NCI-H146 treated with DMSO at 0.1 percent for 48 hours (cell line): ENCODE results near the gene AOX1.
"Not testable (repeated sequence)": the region's sequence is repeated elsewhere in the genome, so short reads cannot be mapped to it uniquely, and the experiment has no call there.

Experiments
- DNase-seq: peaks from one replicate; lab custom pipeline; 2025; ENCODE audit not compliant: unreplicated experiment; lab: John Stamatoyannopoulos, UW

AOX1 gene

DNA sequence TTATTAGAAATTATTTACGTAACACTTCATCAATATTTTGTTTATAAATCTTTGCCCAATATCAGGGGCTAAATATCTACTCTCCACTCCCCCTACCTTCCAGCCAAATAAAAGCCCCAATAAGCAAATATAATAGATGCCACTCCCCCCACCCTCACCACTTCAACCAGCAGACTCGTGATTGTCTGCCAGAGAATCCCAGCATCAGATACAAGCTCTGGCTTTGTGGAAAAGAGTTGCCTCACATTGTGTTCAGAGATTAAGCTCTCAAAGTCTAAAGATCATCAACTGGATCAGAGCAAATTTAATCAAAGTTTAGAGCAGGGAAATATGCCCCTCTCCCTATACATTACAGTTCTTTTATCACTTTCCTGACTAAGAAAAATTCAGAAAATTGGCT lies 39.5 kb downstream of the AOX1 start:
- no peak for DNase-seq

DNA sequence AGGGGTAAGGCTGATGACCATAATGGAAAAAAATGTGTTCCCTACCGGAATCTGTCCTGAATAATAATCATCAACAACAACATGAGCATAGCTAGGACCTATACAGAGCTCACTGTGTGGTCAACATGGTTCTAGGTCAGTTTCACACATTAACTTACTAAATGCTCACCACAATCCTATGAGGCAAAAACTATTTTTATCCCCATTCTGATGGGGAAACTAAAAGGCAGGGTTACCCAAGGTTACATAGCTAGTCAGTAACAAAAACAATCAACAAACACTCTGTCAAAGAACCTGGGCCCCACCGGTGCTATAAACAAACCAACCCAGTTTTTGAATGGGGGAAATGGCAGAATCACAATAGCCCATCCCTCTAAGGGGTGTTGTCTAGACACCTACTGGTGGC lies 40.1 kb downstream of the AOX1 start:
- no peak for DNase-seq

DNA sequence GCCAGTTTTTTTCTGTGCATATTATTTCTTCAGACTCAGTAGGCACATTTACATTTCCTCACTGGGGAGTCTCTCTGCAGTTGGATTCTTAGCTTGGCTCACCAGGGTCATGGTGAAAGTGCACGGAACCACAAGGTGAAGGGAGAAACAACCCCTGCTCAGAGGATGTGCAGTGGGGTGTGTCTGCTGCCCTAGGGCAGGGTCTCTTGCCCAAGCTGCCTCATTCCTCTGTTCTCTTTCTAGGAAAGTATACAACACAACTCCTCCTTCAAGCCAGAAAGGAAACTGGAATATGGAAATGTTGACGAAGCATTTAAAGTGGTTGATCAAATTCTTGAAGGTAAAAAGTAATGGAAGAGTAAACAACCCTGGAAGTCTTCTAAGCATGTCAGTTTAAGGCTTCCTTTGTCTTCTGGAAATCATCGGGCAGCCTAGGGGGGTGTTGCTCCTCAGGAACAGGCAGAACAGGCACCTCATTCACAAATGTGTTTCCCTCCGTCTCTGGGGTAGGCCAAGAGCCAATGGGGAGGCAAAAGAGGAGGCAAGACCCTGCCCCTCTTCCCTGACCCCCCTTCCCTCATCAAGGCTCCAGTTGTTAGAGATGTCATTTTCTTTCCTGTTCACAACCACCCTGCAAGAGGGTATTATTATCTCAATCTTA lies 41.4 kb downstream of the AOX1 start:
- DNase-seq = no peak

DNA sequence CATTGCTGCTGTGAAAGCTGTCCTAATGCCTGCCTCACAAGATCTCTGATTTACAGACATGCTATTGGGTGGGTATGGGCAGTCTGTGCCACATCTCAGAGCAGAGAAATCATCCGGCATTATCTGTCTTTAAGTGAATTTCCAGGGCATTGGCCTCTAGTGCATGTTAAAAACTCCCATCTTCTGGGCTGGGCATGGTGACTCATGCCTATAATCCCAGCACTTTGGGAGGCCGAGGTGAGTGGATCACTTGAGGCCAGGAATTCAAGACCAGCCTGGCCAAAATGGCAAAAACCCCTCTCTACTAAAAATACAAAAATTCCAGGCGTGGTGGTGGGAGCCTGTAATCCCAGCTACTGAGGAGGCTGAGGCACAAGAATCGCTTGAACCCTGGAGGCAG lies 42.6 kb downstream of the AOX1 start:
- DNase-seq = not testable (repeated sequence)

DNA sequence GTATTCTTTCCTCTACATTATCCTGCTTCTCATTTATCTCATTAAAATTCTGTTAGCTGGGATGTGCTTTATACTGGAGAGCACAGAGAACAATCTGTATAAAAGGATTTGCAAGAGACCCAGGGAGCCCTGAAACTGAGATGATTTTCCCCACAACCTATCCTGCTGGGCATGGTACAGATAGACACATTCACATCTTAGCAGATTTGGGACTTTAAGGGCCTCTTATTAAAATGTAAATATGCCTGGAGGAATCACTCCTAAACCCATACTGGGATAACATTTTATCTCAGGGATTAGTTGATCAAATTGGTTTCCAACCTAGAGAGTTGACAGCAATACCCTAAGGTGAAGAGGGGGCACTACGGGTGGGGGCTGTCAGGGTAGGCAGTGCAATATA lies 45.5 kb downstream of the AOX1 start:
- no peak for DNase-seq

DNA sequence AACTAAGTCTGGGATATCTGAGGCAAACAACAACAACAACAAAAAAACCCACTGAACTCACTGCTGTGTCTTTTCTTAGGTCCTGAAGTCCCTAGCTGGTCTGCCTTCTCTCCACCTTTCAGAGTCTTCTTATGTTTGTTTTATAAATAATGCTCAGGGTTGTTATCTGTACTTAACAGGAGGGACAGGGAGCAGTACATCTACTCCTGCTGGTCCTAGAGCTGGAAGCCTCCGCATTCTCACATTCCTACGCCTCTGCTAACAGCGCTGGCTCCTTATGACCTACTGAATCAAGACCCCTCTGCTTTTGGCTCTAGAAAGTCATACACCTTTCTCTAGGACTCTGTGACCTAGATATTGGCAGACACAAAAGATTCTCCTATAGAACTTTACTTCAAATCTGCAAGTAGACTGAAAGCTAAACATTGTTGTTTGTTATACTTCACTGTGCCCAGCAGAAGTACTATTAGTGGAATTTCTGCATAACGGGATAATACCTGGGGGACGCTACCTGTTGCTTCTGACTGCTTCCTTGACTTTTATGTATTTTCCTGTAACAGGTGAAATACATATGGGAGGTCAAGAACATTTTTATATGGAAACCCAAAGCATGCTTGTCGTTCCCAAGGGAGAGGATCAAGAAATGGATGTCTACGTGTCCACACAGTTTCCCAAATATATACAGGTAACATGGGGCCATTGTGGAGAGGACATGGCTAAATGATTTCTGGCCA lies 48.6 kb downstream of the AOX1 start:
- DNase-seq = no peak

DNA sequence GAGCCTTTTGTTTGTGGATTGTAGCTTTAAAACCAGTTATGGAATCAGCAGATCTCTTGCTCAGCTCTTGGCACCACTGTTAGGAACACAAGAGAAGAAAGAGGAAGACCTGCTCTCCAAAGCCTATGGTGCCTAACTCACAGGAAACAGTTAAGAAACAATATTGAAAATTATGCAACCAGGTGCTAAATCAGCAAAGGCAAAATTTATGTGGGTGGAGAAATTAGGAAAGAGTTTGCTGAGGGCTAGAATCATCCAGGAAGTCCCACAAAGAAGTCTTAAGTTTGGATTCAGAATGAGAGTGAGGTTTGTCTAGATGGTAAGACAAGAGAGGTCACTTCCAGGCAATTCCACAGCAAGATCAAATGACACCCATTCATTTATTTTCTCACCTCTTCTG lies 49.4 kb downstream of the AOX1 start:
- DNase-seq = no peak

DNA sequence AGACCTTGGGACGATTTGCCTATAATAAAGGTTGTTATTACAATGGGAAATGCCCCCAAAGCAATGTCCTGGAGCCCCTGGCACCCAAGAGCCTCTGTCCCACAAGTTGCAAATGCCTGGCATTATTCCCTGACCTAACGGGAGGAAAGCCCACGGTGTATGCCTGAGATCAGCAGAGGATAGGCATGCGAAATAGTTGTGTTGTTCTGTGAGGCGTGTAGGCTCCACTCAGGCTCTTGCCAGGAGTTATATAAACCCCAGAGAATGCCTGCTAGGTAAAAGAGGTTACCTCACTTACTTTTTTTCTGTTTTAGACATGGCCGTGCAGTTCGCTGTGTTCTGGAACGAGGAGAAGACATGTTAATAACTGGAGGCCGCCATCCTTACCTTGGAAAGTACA lies 52.1 kb downstream of the AOX1 start:
- DNase-seq = no peak

DNA sequence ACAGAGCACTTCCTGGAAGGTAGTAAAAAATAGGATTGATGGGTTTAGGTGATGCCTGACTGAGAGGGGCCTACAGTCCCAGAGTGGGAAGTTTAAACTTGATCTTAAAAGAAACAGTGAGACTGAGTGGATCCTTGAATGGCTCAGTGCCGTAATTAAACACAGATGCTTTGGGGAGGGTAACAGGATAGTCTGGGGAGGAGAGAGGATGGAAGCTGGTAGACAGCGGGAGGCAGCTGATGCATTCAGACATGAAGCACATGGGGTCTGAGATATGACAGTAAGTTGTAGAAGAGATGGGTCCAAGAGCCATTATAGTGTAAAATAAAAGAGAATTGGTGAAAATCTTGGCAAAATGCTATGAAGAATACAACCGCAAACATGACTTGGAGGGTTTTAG lies 54.4 kb downstream of the AOX1 start:
- no peak for DNase-seq

DNA sequence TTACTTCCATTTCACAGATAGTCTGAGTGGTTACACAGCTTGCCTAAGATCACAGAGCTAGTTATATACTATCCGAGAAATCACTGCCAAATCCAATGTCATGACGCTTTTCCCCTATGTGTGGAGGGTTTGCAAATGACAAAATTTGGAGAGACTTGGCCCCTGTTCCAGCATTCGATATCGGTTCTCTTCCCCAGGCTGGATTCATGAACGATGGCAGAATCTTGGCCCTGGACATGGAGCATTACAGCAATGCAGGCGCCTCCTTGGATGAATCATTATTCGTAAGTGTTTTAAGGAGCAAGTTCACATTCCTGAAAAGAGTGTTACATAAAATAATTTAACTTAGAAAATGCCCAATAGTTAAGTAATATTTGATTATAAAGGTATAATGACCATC lies 55.1 kb downstream of the AOX1 start:
- no peak for DNase-seq

DNA sequence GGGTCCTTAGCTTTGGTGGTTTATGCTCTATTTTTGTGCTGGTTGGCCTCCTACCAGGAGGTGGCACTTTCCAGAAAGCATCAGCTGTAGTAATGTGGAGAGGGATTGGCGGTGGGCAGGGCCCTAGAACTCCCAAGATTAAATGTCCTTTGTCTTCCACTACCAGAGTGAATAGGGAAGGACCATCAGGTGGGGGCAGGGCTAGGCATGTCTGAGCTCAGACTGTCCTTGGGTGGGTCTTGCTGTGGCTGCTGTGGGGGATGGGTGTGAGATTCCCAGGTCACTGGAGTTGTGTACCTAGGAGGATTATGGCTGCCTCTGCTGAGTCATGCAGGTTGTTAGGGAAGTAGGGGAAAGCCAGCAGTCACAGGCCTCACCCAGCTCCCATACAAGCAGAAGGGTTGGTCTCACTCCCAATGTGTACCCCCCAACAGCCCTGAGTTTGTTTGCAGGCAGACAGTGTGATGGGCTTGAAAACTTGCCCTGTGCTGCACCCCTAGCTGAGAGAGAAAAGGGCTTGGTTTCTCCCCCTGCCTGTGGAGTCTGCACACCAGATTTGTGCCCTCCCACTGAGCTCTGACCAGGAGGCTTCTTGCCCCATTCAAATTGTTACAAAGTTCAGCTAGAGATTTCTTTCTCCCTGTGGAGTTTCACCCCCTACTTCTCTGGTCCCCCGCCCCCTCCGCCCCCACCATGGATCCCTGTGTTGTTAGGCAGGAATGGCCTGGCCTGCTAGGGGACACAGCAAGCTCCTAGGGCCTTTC lies 62.9 kb downstream of the AOX1 start:
- not testable (repeated sequence) for DNase-seq

DNA sequence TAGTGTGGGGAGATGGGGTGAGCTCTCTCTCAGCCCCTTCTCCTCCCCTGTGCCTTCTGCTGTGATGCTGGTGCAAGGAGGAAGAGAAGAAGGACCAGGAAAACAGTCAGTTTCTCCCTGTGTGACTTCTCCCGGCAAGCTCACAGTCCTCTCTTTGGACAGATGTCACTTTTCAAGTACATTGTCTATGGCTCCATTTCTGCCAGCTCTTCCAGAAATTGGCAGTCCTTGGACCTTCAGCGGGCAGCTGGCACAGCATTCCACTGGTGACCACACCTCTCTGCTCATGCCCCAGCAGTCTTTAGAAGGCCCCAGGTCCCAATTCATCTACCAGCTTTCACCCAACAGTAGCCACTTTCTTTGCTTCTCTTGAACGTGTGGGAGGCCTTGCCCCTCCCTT lies 63.9 kb downstream of the AOX1 start:
- no peak for DNase-seq

DNA sequence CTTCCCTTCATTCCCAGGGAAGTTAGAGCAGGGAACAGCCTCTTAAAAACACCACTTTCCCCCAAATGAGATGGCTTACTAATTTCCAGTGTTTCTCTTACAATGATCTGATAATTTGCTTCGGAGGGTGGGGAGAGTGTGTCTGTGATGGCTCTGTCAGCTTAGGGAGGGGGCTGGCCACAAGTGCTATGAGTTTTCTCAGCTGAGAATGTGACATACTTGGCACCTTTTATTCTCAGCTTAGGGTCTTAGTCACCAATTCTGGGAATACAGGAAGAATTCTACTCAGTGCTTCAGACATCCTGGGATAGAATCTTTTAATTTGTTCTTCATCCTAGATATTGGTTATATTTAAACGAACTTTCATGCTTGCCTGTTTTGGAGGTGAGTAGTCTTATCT lies 64.4 kb downstream of the AOX1 start:
- DNase-seq = no peak

DNA sequence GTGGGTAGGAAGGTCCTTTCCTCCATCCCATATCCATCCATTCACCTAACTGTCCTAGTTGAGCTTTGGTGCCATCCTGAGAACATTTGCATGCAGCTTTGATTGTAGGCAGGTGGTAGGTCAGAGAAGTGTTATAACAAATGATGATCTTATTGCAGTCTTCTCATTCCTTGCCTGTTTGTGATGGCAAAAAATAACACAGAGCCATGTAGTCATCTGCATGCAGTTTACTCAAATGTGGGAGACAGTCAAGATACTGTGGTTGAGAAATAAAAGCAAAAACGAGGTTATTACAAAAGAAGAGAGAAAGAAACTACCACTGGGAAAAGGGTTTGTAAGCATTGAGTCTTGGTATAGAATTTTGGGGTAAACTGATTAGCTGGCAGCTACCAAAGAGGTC lies 66.3 kb downstream of the AOX1 start:
- no peak for DNase-seq

DNA sequence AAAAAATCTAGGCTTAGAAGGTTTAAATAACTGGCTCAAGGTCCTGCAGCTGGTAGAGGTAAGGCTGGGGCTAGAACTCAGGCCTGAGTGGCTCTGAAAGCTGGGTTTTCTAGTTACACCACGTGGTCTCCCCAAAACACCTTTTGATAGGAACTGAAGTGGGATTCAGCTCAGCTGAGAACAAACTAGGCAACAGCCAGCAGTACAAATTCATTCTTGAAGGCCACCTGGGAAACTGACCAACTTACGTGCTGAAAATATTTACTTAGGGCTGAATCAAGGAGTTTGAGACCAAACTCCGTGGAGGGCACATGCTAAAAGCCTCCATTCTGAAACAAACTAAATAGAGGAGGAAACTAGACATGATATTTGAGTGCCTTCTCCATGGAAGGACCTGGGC lies 67.2 kb downstream of the AOX1 start:
- no peak for DNase-seq

DNA sequence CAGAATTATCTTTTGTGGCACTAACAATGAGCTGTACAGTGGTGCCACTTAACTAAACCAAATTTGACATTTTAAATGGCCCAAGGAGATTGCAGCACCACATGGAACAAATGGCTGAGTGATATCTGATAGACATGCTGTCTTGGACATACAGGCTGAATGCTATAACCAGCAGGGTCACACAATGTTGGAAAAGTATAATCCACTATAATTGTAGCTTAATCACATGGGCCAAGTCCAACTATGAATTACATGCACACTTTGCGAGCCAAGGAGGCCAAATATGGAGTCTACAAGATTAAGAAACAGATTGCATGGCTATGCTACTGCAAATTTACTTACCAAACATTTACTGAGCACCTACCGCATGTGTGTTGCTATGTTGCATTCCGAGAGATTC lies 69.0 kb downstream of the AOX1 start:
- DNase-seq = no peak

DNA sequence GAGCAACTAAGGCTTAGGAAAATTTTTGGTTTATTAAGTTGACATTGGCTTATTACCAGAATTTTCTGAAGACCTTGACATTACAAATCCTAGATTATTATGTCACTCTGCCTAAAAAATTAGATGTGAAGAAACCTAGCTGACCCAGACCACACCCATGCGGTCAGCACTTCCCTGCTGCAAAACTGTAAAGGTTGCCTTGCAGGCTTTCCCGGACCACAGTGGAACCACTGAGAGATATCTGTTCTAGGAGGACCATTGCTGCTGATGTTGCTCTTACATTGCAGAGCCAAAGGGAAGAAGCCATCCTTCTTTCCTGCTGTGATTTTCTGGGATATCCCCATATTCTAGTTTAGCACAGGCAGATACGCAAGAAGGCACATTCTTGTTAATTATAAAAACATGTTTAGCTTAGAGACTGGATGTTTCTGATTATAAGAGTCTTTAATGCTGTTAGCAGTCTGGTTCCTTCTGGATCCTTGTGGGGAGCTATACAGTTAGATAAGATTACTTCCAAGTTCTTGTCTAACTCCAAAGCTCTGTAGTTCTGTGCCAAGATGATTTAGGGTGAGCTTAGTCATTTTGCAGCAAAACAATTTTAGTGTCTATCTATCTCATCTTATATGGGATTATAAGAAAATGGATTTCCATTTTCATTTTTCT lies 70.2 kb downstream of the AOX1 start:
- DNase-seq = no peak

DNA sequence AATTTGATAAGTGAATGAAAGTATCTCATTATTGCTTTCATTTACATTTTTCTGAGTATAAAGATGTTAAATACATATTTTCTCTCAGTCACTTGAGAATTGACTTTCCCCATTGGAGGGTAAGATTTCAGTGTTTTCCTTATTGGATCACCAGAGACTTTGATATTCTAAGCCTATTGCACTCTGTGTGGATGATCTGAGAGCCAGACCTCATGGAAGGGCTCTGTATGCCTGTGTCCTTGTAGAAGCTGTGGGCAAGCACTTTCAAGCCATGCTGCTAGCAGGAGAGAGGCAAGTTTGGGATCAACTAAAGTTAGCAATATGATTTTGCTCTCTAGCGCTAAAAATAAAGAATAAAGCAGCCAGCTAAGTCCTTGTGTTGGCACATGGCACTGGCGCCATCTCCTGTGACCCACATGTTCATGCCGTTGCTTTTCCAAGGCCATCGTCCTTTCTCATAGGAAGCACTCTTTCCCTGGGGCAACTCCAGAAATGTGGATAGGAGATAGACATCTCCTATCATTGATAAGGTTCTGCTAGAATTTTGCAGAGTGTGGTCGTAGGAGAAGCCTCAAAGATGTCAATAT lies 72.6 kb downstream of the AOX1 start:
- no peak for DNase-seq

DNA sequence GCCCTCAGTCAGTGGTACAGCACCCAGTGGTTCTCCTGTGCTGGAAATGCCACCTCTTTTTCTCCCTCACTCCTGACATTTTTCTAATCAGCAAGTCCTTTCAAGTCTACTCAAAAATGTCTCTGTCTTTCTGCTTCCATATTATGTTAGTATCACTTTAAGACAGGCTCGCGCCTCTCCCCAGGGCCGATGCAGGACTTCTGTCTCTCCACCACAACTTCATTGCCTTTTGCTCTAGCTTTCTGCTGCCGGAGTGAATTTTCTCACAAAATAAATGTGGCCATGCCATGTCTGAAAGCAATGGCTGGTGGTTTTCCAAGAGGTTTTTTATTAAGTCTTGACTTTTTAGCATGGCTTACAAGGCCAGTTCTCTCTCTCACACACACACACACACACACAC lies 73.6 kb downstream of the AOX1 start:
- no peak for DNase-seq

DNA sequence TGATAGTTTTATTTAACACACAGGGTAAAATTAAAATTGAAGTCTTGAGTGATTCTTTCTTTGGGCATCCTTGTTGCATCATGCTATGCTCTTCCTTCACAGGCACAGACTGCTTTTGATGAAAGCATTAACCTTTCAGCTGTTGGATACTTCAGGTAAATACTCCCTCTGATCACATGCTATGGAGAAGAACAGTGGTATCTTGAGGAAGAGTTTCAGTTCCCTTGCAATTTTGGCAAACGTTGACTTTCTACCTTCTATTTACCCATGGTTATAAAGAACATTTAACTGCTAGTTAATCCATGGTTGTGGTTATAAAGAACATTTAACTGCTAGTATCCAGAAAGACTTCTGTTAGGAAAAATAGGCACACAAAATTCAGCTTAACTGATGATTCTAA lies 75.7 kb downstream of the AOX1 start:
- no peak for DNase-seq

DNA sequence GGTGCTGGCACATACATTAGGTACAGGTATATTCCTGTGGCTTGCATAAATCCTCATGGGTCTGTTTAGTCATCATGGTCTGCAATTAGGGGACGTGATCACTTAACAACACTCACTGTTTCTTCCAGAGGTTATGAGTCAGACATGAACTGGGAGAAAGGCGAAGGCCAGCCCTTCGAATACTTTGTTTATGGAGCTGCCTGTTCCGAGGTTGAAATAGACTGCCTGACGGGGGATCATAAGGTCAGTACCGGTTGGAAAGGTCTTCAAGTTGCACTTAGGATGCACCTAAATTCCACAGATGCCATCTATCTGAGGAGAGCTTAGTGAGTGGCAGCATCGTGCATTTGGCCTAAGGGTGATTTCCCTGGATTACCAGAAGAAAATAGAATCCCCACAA lies 76.9 kb downstream of the AOX1 start:
- no peak for DNase-seq
